Sigmoid colon (tissue), 3 donors: Measurements from ENCODE around the gene NLN.
"Not testable (repeated sequence)": the region's sequence is repeated elsewhere in the genome, so short reads cannot be mapped to it uniquely, and the experiment has no call there.

ENCODE experiments used
- CTCF ChIP-seq, 4 experiments: fragments of 450-650 bp in 3 of 4; fragments of 200-600 bp in 1 of 4; IDR thresholded peaks; one replicate each; pipeline ENCODE4 v1.5.1; 2016 to 2019; ENCODE audit warnings: antibody characterized with exemption in 4 of 4, mild to moderate bottlenecking in 3 of 4, moderate library complexity in 2 of 4
- POLR2A ChIP-seq, 2 donors: fragments of 450-650 bp; IDR thresholded peaks; one replicate each; pipeline ENCODE4 v1.6.1; 2016; ENCODE audit warnings: antibody characterized with exemption in 2 of 2, mild to moderate bottlenecking in 2 of 2, moderate library complexity in 2 of 2

GRCh38 chr5:65849918-65850317 is 127.9 kb downstream of the NLN start:
- not testable (repeated sequence) for TF ChIP-seq POLR2A, CTCF (IDR thresholded peaks at IDR 0.05)
